Heart right ventricle (tissue), 16 donors: ENCODE results near the gene MKS1. TPM values are rescaled to one million over a fixed set of nuclear protein-coding genes. Genes with fewer than 3 reads are reported as not detected.

Source experiments
- ATAC-seq, 8 donors: fragments of 200-7000 bp; cut with Tn5 transposase; one replicate each; pipeline ENCODE4 v1.9.1; 2020; ENCODE audit warnings: mild to moderate bottlenecking in 8 of 8, moderate library complexity in 8 of 8, moderate number of reproducible peaks in 1 of 8
- DNase-seq, 2 donors: peaks; one replicate each; pipeline ENCODE4 v3.0.0-alpha.2; 2020
- H3K27ac ChIP-seq, 10 donors: fragments of 200-600 bp; sonication (generic) in 2 of 10; one replicate each; pipeline versions ENCODE4 v1.5.0 to v1.8.0; 2020 to 2022; ENCODE audit warnings: mild to moderate bottlenecking in 3 of 10
- H3K27me3 ChIP-seq, 7 donors: fragments of 200-600 bp; one replicate each; pipeline ENCODE4 v1.8.0; 2021 to 2022; ENCODE audit warnings: mild to moderate bottlenecking in 2 of 7
- H3K36me3 ChIP-seq, 9 donors: fragments of 200-600 bp; sonication (generic) in 1 of 9; one replicate each; pipeline versions ENCODE4 v1.5.0 to v1.8.0; 2020 to 2022; ENCODE audit warnings: mild to moderate bottlenecking in 2 of 9
- H3K4me1 ChIP-seq, 9 donors: fragments of 200-600 bp; sonication (generic) in 1 of 9; one replicate each; pipeline versions ENCODE4 v1.5.0 to v1.8.0; 2020 to 2022; ENCODE audit warnings: mild to moderate bottlenecking in 4 of 9
- H3K4me3 ChIP-seq, 10 donors: fragments of 200-600 bp; sonication (generic) in 2 of 10; one replicate each; pipeline versions ENCODE4 v1.5.0 to v1.8.0; 2020 to 2022; ENCODE audit warnings: mild to moderate bottlenecking in 7 of 10, moderate library complexity in 2 of 10
- H3K9me3 ChIP-seq, 11 donors: fragments of 200-600 bp in 10 of 11; sonication (generic) in 2 of 11; one replicate each; pipeline versions ENCODE4 v1.5.0 to v1.8.0; 2013 to 2022; ENCODE audit warnings: mild to moderate bottlenecking in 2 of 11, control low read depth in 1 of 11, moderate library complexity in 1 of 11
- CTCF ChIP-seq, 9 donors: fragments of 200-600 bp; sonication (generic) in 2 of 9; IDR thresholded peaks; one replicate each; pipeline versions ENCODE4 v1.5.0 to v1.8.0; 2021 to 2022; ENCODE audit warnings: antibody characterized with exemption in 9 of 9, mild to moderate bottlenecking in 5 of 9, moderate library complexity in 1 of 9
- WGBS, 2 donors: extraction: QIAGEN DNeasy Blood & Tissue Kit; methylation state at CpG; one replicate each; pipeline ENCODE4 v1.1.7; 2013; ENCODE audit warnings: inconsistent platforms in 1 of 2; 5-methylcytosine and 5-hydroxymethylcytosine counted together
- intact Hi-C, 10 donors: fragments of 100-400 bp; cut with DNase I; formaldehyde crosslinking; loops; one replicate each; pipeline versions ENCODE4 v1.11.1 to v1.14.2; 2022
- polyA plus RNA-seq, 2 donors: library from polyadenylated mRNA; stranded (reverse); fragments of 200-250 nt; gene quantifications; one replicate each; pipeline ENCODE4 v1.2.3, GENCODE V29; 2013
- total RNA-seq, 10 donors: library from RNA; stranded (reverse); fragmentation: NEBNext Ultra II Directional in 3 of 10; extraction: Animal tissue kit (Norgen Biotek cat#: 25700) in 3 of 10; gene quantifications; one replicate each; pipeline versions ENCODE4 v1.2.1 to v1.2.4, GENCODE V29; 2021 to 2023
- donor health status: Arrhythmogenic right ventricular cardiomyopathy.
- donor health status: ischemic (EF 13 %, LVEDD 7.1; RV severe dilation, severe dysfunction).
- donor health status: healthy with polysubstance abuse.
- donor health status: DM: no; HTN: yes; CAD: no.
- donor health status: DM: no; HTN: no; CAD: no.
- donor health status: ischemic (EF 25% LVEDD 6.9; RV normal size, moderate dysfunction).
- donor health status: ischemic (EF 25% LVEDD 5.7; RV mildly dilated, moderate dysfunction).
- donor health status: healthy.
- donor health status: DM: yes; HTN: yes; CAD: no.
- donor health status: Ischemic cardiomyopathy.
- donor health status: ischemic (EF 35%, LVEDD 5.7; RV mildly dilated, moderate dysfunction).
- donor health status: nonischemic (EF 11% LVEDD 7.7; RV severe dilation, severe dysfunction).
- donor health status: DM: yes; HTN: yes; CAD: no.
- donor health status: PGD.
- donor health status: ischemic (EF 29% LVEDD 5.4; RV normal size, mild dysfunction).
- donor health status: nonischemic (EF 23%, LVEDD 6.1; RV moderate dilation, normal function).

Gene MKS1
- total and polyA plus RNA-seq, 12 donors, result 5.3 to 12.9 (median 9.2) TPM

GRCh38 chr17:58200024-58200633 lies 18.9 kb downstream of the MKS1 start:
- intact Hi-C loops, result no loop called here
- 39 to 48% methylated on average over 14 of the region's 14 CpGs for WGBS, 2 donors
- H3K36me3 ChIP-seq, result peaks cover 0 to 6% (median 0%) of the 10 kb centered on the region in 9 donors
- no peak overlapping the region for H3K27ac ChIP-seq
- no peak overlapping the region for H3K4me3 ChIP-seq
- no peaks in the 10 kb centered on the region for H3K9me3 ChIP-seq
- peak in 1 of 2 donors; percentile 42 for DNase-seq
- H3K4me1 ChIP-seq, result no peaks in the 10 kb centered on the region
- H3K27me3 ChIP-seq, result peaks cover 0 to 38% (median 25%) of the 10 kb centered on the region in 7 donors
- TF ChIP-seq CTCF (IDR thresholded peaks at IDR 0.05), result peak in 7 of 9 donors; percentile 39 to 65 (median 47)
- ATAC-seq, result peak in 5 of 8 donors; percentile 24 to 60 (median 46)

DNA sequence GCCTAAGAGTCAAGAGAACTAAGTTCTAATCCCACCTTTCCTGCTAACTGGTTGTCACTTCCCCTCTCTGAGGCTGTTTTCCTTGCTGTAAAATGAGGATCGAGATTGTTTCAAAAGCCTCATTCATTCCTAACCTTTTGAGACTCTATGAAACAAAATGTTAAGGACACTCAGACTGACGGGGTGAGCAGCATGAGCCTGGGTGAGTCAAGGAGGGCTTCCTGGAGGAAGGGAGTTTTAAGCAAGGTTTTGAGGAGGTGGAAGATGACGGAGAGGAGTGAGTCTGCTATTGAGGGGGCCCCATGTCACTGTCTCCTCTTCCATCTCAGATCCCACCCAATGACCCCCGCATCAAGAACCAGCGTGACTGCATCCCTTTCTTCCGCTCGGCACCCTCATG lies 22.4 kb downstream of the MKS1 start:
- no peaks in the 10 kb centered on the region for H3K36me3 ChIP-seq
- ATAC-seq (no peak), DNase-seq (no peak)
- no peaks in the 10 kb centered on the region for H3K9me3 ChIP-seq
- no peaks in the 10 kb centered on the region for H3K4me1 ChIP-seq
- no peak for TF ChIP-seq CTCF (IDR thresholded peaks at IDR 0.05)
- no peak overlapping the region for H3K27ac ChIP-seq
- intact Hi-C loops, result no loop called here
- WGBS, 2 donors, result 85 to 91% methylated on average over 7 of the region's 7 CpGs
- H3K27me3 ChIP-seq, result peaks cover 0 to 61% (median 37%) of the 10 kb centered on the region in 7 donors
- no peak overlapping the region for H3K4me3 ChIP-seq

GRCh38 chr17:58195518-58196123 lies 23.4 kb downstream of the MKS1 start:
- H3K4me1 ChIP-seq, result no peaks in the 10 kb centered on the region
- no peak for TF ChIP-seq CTCF (IDR thresholded peaks at IDR 0.05)

GRCh38 chr17:58193641-58194255 lies 25.3 kb downstream of the MKS1 start:
- ATAC-seq, result no peak
- no peak for TF ChIP-seq CTCF (IDR thresholded peaks at IDR 0.05)
- peaks cover 0 to 69% (median 42%) of the 10 kb centered on the region in 7 donors for H3K27me3 ChIP-seq
- no peak overlapping the region for H3K4me3 ChIP-seq
- intact Hi-C loops, result no loop called here
- no peaks in the 10 kb centered on the region for H3K36me3 ChIP-seq
- no peaks in the 10 kb centered on the region for H3K9me3 ChIP-seq
- no peak for DNase-seq
- peaks cover 0 to 12% (median 7%) of the 10 kb centered on the region in 9 donors for H3K4me1 ChIP-seq
- H3K27ac ChIP-seq, result no peak overlapping the region
- 72 to 74% methylated on average over 18 of the region's 18 CpGs for WGBS, 2 donors

More at GRCh38 chr17:58195518-58196123, 23.4 kb downstream of the MKS1 start:
- no peak for ATAC-seq
- intact Hi-C loops, result no loop called here
- no peaks in the 10 kb centered on the region for H3K36me3 ChIP-seq
- peaks cover 0 to 71% (median 46%) of the 10 kb centered on the region in 7 donors for H3K27me3 ChIP-seq
- H3K4me3 ChIP-seq, result no peak overlapping the region
- H3K9me3 ChIP-seq, result no peaks in the 10 kb centered on the region
- DNase-seq, result no peak
- no peak overlapping the region for H3K27ac ChIP-seq
- 76 to 86% methylated on average over 5 of the region's 5 CpGs for WGBS, 2 donors
